ENCODE results near the gene GCC2.

The GCC2 gene

GRCh38 chr2:108450863-108451262 lies 1.9 kb downstream of the GCC2 start:
- TF ChIP-seq FOXP2 (optimal IDR thresholded peaks at IDR 0.05; ENCODE audit: borderline replicate concordance, extremely low read depth, extremely low read length, insufficient read depth) (no peak), REST (IDR thresholded peaks at IDR 0.05; ENCODE audit: insufficient read depth in 1 of 2, low read depth in 2 of 2, low read length in 2 of 2) (no peak), POLR2AphosphoS5 (IDR thresholded peaks at IDR 0.05; ENCODE audit: low read depth, low read length) (no peak), SIN3A (IDR thresholded peaks at IDR 0.05; ENCODE audit: borderline replicate concordance, insufficient read depth, low read length) (no peak), TAF1 (IDR thresholded peaks at IDR 0.05; ENCODE audit: borderline replicate concordance, insufficient read depth, low read length) (no peak)

GRCh38 chr2:108451976-108452375 lies 3.0 kb downstream of the GCC2 start:
- TF ChIP-seq FOXP2 (optimal IDR thresholded peaks at IDR 0.05; ENCODE audit: borderline replicate concordance, extremely low read depth, extremely low read length, insufficient read depth) (no peak), POLR2AphosphoS5 (IDR thresholded peaks at IDR 0.05; ENCODE audit: low read depth, low read length) (no peak), SIN3A (IDR thresholded peaks at IDR 0.05; ENCODE audit: borderline replicate concordance, insufficient read depth, low read length) (no peak), REST (IDR thresholded peaks at IDR 0.05; ENCODE audit: insufficient read depth in 1 of 2, low read depth in 2 of 2, low read length in 2 of 2) (no peak), TAF1 (IDR thresholded peaks at IDR 0.05; ENCODE audit: borderline replicate concordance, insufficient read depth, low read length) (no peak)

- TF ChIP-seq SIN3A (IDR thresholded peaks at IDR 0.05; ENCODE audit: borderline replicate concordance, insufficient read depth, low read length), result no peak
- no peak for TF ChIP-seq FOXP2 (optimal IDR thresholded peaks at IDR 0.05; ENCODE audit: borderline replicate concordance, extremely low read depth, extremely low read length, insufficient read depth)
- no peak for TF ChIP-seq REST (IDR thresholded peaks at IDR 0.05; ENCODE audit: insufficient read depth in 1 of 2, low read depth in 2 of 2, low read length in 2 of 2)
- no peak for TF ChIP-seq TAF1 (IDR thresholded peaks at IDR 0.05; ENCODE audit: borderline replicate concordance, insufficient read depth, low read length)
- TF ChIP-seq POLR2AphosphoS5 (IDR thresholded peaks at IDR 0.05; ENCODE audit: low read depth, low read length), result no peak
These were observed 5.4 kb downstream of the GCC2 start for GRCh38 chr2:108454440-108454839.

GRCh38 chr2:108455571-108455970 lies 6.6 kb downstream of the GCC2 start:
- TF ChIP-seq REST (IDR thresholded peaks at IDR 0.05; ENCODE audit: insufficient read depth in 1 of 2, low read depth in 2 of 2, low read length in 2 of 2), result no peak

GRCh38 chr2:108458082-108458481 lies 9.1 kb downstream of the GCC2 start:
- no peak for TF ChIP-seq REST (IDR thresholded peaks at IDR 0.05; ENCODE audit: insufficient read depth in 1 of 2, low read depth in 2 of 2, low read length in 2 of 2)
- TF ChIP-seq TAF1 (IDR thresholded peaks at IDR 0.05; ENCODE audit: borderline replicate concordance, insufficient read depth, low read length), result no peak
- TF ChIP-seq FOXP2 (optimal IDR thresholded peaks at IDR 0.05; ENCODE audit: borderline replicate concordance, extremely low read depth, extremely low read length, insufficient read depth), result no peak
- no peak for TF ChIP-seq SIN3A (IDR thresholded peaks at IDR 0.05; ENCODE audit: borderline replicate concordance, insufficient read depth, low read length)
